HG03575 (cell line): ENCODE data around the gene PLSCR4.

ENCODE experiments used
- ATAC-seq: cut with Tn5 transposase; IDR thresholded peaks from one replicate; pipeline ENCODE4 v1.9.1; 2021; ENCODE audit not compliant: unreplicated experiment, insufficient number of reproducible peaks, low FRiP score; ENCODE audit errors: extremely low read depth

PLSCR4 gene

GRCh38 chr3:146166415-146166821 lies 84.5 kb downstream of the PLSCR4 start:
- no peak for ATAC-seq

GRCh38 chr3:146165877-146166276 lies 85.0 kb downstream of the PLSCR4 start:
- ATAC-seq = no peak

GRCh38 chr3:146164971-146165769 lies 85.7 kb downstream of the PLSCR4 start:
- ATAC-seq = no peak

GRCh38 chr3:146164506-146164905 lies 86.4 kb downstream of the PLSCR4 start:
- ATAC-seq = no peak

- no peak for ATAC-seq
Measured at GRCh38 chr3:146164071-146164470, 86.8 kb downstream of the PLSCR4 start.

GRCh38 chr3:146163584-146163983 lies 87.3 kb downstream of the PLSCR4 start:
- no peak for ATAC-seq

GRCh38 chr3:146162561-146162960 lies 88.3 kb downstream of the PLSCR4 start:
- no peak for ATAC-seq

GRCh38 chr3:146161663-146162002 lies 89.3 kb downstream of the PLSCR4 start:
- ATAC-seq = no peak

GRCh38 chr3:146160964-146161662 lies 89.8 kb downstream of the PLSCR4 start, which contains the start of gene PLOD2:
TSS of gene PLOD2 (minus strand) at chr3:146161184. CDS start at chr3:146160989, 195 bp downstream.
- no peak for ATAC-seq

GRCh38 chr3:146160321-146160963 lies 90.5 kb downstream of the PLSCR4 start:
- no peak for ATAC-seq

- ATAC-seq = no peak
Measured at GRCh38 chr3:146159616-146160320, 91.1 kb downstream of the PLSCR4 start.

- ATAC-seq = no peak
Measured at GRCh38 chr3:146159037-146159436, 91.9 kb downstream of the PLSCR4 start.

- no peak for ATAC-seq
Measured at GRCh38 chr3:146157325-146158060, 93.4 kb downstream of the PLSCR4 start.

GRCh38 chr3:146156666-146157314 lies 94.1 kb downstream of the PLSCR4 start:
- ATAC-seq = no peak

- no peak for ATAC-seq
Measured at GRCh38 chr3:146156095-146156494, 94.8 kb downstream of the PLSCR4 start.

- ATAC-seq = no peak
Measured at GRCh38 chr3:146154995-146155394, 95.9 kb downstream of the PLSCR4 start.

GRCh38 chr3:146154316-146154715 lies 96.6 kb downstream of the PLSCR4 start:
- ATAC-seq = no peak

GRCh38 chr3:146153429-146153828 lies 97.5 kb downstream of the PLSCR4 start:
- ATAC-seq = no peak
